ENCODE measurements around the gene RYR2. TPM values are rescaled to one million over a fixed set of nuclear protein-coding genes. Genes with fewer than 3 reads are reported as not detected.

The RYR2 gene
- total and polyA plus RNA-seq, 2 donors (not counting 1 experiment from before 2014, with no cell fraction given): not detected

DNA sequence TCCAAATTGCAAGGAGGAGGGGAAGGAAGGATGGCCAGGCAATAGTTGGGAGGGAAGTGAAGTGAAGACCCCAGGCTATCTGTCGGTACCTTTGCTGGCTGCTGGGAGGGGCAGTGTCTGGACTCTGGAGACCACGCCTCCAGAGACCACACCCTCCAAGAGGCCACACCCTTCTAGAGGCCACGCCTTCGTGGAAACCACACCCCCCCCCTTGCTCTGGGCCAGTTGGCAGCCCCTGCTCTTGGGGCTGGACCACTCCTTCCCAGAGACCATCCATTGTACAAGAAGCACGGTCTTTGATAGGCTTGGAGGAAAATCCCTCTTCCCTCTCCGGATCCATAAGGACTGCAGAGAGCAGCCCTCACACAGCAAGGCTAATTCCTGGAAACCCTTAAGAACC is 73.1 kb downstream of the RYR2 start:
- CTCF ChIA-PET: no interaction called here
- no peak overlapping the region for H2AFZ ChIP-seq (ENCODE audit: insufficient read depth, low read depth, low read length, poor library complexity, severe bottlenecking)
- H3K4me1 ChIP-seq (ENCODE audit: control insufficient read depth in 2 of 2, insufficient read depth in 2 of 2, low read length in 2 of 2): no peaks in the 10 kb centered on the region
- H3K27ac ChIP-seq (ENCODE audit: low read length in 2 of 2): no peak overlapping the region
- DNase-seq: no peak
- H3K4me2 ChIP-seq (replicated peaks; ENCODE audit: low read depth, low read length, poor library complexity, severe bottlenecking): no peak overlapping the region
- no peaks in the 10 kb centered on the region for H3K27me3 ChIP-seq (replicated peaks in 1 of 4; ENCODE audit: control extremely low read depth in 1 of 4, control insufficient read depth in 3 of 4, insufficient read depth in 4 of 4, low read length in 3 of 4)
- Mint-ChIP-seq H3K9me3 (ENCODE audit: insufficient read depth) (peaks cover 3% of the 10 kb centered on the region), H3K27ac (no peak overlapping the region), H3K27me3 (peaks cover 3% of the 10 kb centered on the region), H3K4me1 (no peaks in the 10 kb centered on the region), H3K4me3 (no peak overlapping the region)
- peaks cover 0 to 4% (median 0%) of the 10 kb centered on the region in 3 donors for H3K9me3 ChIP-seq (ENCODE audit: control extremely low read depth in 1 of 3, control insufficient read depth in 2 of 3, insufficient read depth in 1 of 3, low read length in 2 of 3)
- H3K79me2 ChIP-seq (ENCODE audit: control insufficient read depth, insufficient read depth, low read length): no peaks in the 10 kb centered on the region
- WGBS (ENCODE audit: insufficient coverage): 73% methylated on average over 3 of the region's 6 CpGs
- ATAC-seq (ENCODE audit: low read depth): no peak
- no peaks in the 10 kb centered on the region for H3K36me3 ChIP-seq (replicated peaks in 1 of 2; ENCODE audit: control extremely low read depth in 1 of 2, control insufficient read depth in 1 of 2, extremely low read depth in 1 of 2, insufficient read depth in 2 of 2, low read length in 1 of 2)
- POLR2A ChIA-PET: no interaction called here
- H3K9ac ChIP-seq (ENCODE audit: low read length): no peak overlapping the region
- H4K20me1 ChIP-seq (ENCODE audit: control insufficient read depth, insufficient read depth, low read length, poor library complexity, severe bottlenecking): no peaks in the 10 kb centered on the region
- no peak overlapping the region for H3K4me3 ChIP-seq (ENCODE audit: control extremely low read depth in 1 of 5, extremely low read depth in 1 of 5, insufficient read depth in 1 of 5, low read depth in 2 of 5, low read length in 4 of 5)
- TF ChIP-seq, protein P1, sequence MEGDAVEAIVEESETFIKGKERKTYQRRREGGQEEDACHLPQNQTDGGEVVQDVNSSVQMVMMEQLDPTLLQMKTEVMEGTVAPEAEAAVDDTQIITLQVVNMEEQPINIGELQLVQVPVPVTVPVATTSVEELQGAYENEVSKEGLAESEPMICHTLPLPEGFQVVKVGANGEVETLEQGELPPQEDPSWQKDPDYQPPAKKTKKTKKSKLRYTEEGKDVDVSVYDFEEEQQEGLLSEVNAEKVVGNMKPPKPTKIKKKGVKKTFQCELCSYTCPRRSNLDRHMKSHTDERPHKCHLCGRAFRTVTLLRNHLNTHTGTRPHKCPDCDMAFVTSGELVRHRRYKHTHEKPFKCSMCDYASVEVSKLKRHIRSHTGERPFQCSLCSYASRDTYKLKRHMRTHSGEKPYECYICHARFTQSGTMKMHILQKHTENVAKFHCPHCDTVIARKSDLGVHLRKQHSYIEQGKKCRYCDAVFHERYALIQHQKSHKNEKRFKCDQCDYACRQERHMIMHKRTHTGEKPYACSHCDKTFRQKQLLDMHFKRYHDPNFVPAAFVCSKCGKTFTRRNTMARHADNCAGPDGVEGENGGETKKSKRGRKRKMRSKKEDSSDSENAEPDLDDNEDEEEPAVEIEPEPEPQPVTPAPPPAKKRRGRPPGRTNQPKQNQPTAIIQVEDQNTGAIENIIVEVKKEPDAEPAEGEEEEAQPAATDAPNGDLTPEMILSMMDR (IDR thresholded peaks at IDR 0.05): no peak
- no peak for TF ChIP-seq EZH2 (IDR thresholded peaks at IDR 0.05; ENCODE audit: borderline replicate concordance, insufficient read depth, low read depth, low read length, poor library complexity, severe bottlenecking)
- intact Hi-C loops (cut with micrococcal nuclease): no loop called here

DNA sequence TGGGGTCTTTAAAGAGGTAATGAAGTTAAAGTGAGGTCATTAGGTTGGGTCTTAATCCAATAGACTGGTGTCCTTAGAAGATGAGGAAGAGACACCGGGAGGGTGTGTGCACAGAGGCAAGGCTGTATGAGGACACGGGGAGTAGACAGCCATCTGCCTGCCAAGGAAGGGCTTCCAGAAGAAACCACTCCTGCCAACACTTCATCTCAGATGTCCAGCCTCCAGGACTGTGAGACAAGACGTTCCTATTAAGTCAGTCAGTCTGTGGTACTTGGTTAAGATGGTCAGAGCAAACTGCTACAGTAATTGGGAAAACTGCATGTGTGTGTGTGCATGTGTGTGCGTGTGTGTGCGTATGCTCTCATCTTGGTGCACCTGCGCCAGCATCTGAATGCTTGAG is 77.1 kb downstream of the RYR2 start:
- WGBS (ENCODE audit: insufficient coverage): 88% methylated on average over 5 of the region's 6 CpGs
- Mint-ChIP-seq H3K9me3 (ENCODE audit: insufficient read depth) (peaks cover 3% of the 10 kb centered on the region), H3K27ac (no peak overlapping the region), H3K4me1 (no peaks in the 10 kb centered on the region), H3K4me3 (no peak overlapping the region), H3K27me3 (peaks cover 3% of the 10 kb centered on the region)
- intact Hi-C loops (cut with micrococcal nuclease): no loop called here
- no peaks in the 10 kb centered on the region for H4K20me1 ChIP-seq (ENCODE audit: control insufficient read depth, insufficient read depth, low read length, poor library complexity, severe bottlenecking)
- ChIA-PET CTCF (no interaction called here), POLR2A (no interaction called here)
- no peak overlapping the region for H2AFZ ChIP-seq (ENCODE audit: insufficient read depth, low read depth, low read length, poor library complexity, severe bottlenecking)
- ATAC-seq (ENCODE audit: low read depth) (no peak), DNase-seq (no peak)
- no peak overlapping the region for H3K9ac ChIP-seq (ENCODE audit: low read length)
- no peak overlapping the region for H3K27ac ChIP-seq (ENCODE audit: low read length in 2 of 2)
- no peaks in the 10 kb centered on the region for H3K79me2 ChIP-seq (ENCODE audit: control insufficient read depth, insufficient read depth, low read length)
- H3K4me3 ChIP-seq (ENCODE audit: control extremely low read depth in 1 of 5, extremely low read depth in 1 of 5, insufficient read depth in 1 of 5, low read depth in 2 of 5, low read length in 4 of 5): no peak overlapping the region
- no peaks in the 10 kb centered on the region for H3K27me3 ChIP-seq (replicated peaks in 1 of 4; ENCODE audit: control extremely low read depth in 1 of 4, control insufficient read depth in 3 of 4, insufficient read depth in 4 of 4, low read length in 3 of 4)
- no peaks in the 10 kb centered on the region for H3K4me1 ChIP-seq (ENCODE audit: control insufficient read depth in 2 of 2, insufficient read depth in 2 of 2, low read length in 2 of 2)
- H3K4me2 ChIP-seq (replicated peaks; ENCODE audit: low read depth, low read length, poor library complexity, severe bottlenecking): no peak overlapping the region
- peaks cover 0 to 4% (median 0%) of the 10 kb centered on the region in 3 donors for H3K9me3 ChIP-seq (ENCODE audit: control extremely low read depth in 1 of 3, control insufficient read depth in 2 of 3, insufficient read depth in 1 of 3, low read length in 2 of 3)
- no peaks in the 10 kb centered on the region for H3K36me3 ChIP-seq (replicated peaks in 1 of 2; ENCODE audit: control extremely low read depth in 1 of 2, control insufficient read depth in 1 of 2, extremely low read depth in 1 of 2, insufficient read depth in 2 of 2, low read length in 1 of 2)
- TF ChIP-seq, protein P1 (IDR thresholded peaks at IDR 0.05): no peak
- TF ChIP-seq EZH2 (IDR thresholded peaks at IDR 0.05; ENCODE audit: borderline replicate concordance, insufficient read depth, low read depth, low read length, poor library complexity, severe bottlenecking): no peak
